ENCODE results near the gene C2orf92. TPM values are rescaled to one million over a fixed set of nuclear protein-coding genes. Genes with fewer than 3 reads are reported as not detected.

Gene C2orf92
- total RNA-seq, 2 experiments from 2014 or later, result 4.5 to 4.8 TPM

GRCh38 chr2:97653473-97653872 is 16.0 kb upstream of the C2orf92 start:
- H3K4me1 Mint-ChIP-seq (ENCODE audit: low read depth), result peaks cover 11% of the 10 kb centered on the region
- H3K9me3 Mint-ChIP-seq, result no peaks in the 10 kb centered on the region
- intact Hi-C loops (cut with micrococcal nuclease), result no loop called here
- H3K36me3 Mint-ChIP-seq, result peaks cover 43% of the 10 kb centered on the region
- H3K27ac Mint-ChIP-seq, result no peak overlapping the region
- DNase-seq, result no peak
- POLR2A ChIA-PET, result interaction anchor here (1.7 kb wide), 1 partner anchor 10 kb away, joined by 4 read pairs; the partner anchor contains the start of gene ACTR1B
- no peak overlapping the region for H3K4me3 Mint-ChIP-seq
- no peaks in the 10 kb centered on the region for H3K27me3 Mint-ChIP-seq
- CTCF ChIA-PET, result interaction anchor here (1.2 to 1.4 kb wide), 2 partner anchors 11 to 63 kb away, joined by 4 to 5 read pairs; partner anchors contain the start of gene ACTR1B

- Mint-ChIP-seq H3K9me3 (no peaks in the 10 kb centered on the region), H3K36me3 (peaks cover 43% of the 10 kb centered on the region), H3K4me1 (ENCODE audit: low read depth) (peaks cover 11% of the 10 kb centered on the region), H3K27me3 (no peaks in the 10 kb centered on the region), H3K27ac (no peak overlapping the region), H3K4me3 (no peak overlapping the region)
- intact Hi-C loops (cut with micrococcal nuclease), result no loop called here
- CTCF ChIA-PET, result interaction anchor here (1.2 to 1.4 kb wide), 2 partner anchors 10 to 63 kb away, joined by 4 to 5 read pairs; partner anchors contain the start of gene ACTR1B
- no peak for DNase-seq
- POLR2A ChIA-PET, result interaction anchor here (1.7 kb wide), 1 partner anchor 10 kb away, joined by 4 read pairs; the partner anchor contains the start of gene ACTR1B
Observed at GRCh38 chr2:97653874-97654273, 15.6 kb upstream of the C2orf92 start.

GRCh38 chr2:97654309-97654708 is 15.2 kb upstream of the C2orf92 start:
- intact Hi-C loops (cut with micrococcal nuclease), result no loop called here
- peak overlapping the region; percentile 26 for H3K27ac Mint-ChIP-seq
- no peak for DNase-seq
- ChIA-PET CTCF (interaction anchor here (1.4 kb wide), 1 partner anchor 10 kb away, joined by 4 read pairs; the partner anchor contains the start of gene ACTR1B), POLR2A (interaction anchor here (1.7 kb wide), 1 partner anchor 9 kb away, joined by 4 read pairs; the partner anchor contains the start of gene ACTR1B)
- no peaks in the 10 kb centered on the region for H3K9me3 Mint-ChIP-seq
- H3K4me3 Mint-ChIP-seq, result no peak overlapping the region
- peaks cover 42% of the 10 kb centered on the region for H3K36me3 Mint-ChIP-seq
- H3K4me1 Mint-ChIP-seq (ENCODE audit: low read depth), result peaks cover 11% of the 10 kb centered on the region
- no peaks in the 10 kb centered on the region for H3K27me3 Mint-ChIP-seq

GRCh38 chr2:97654791-97655190 is 14.7 kb upstream of the C2orf92 start:
- H3K27me3 Mint-ChIP-seq, result no peaks in the 10 kb centered on the region
- no peak for DNase-seq
- H3K36me3 Mint-ChIP-seq, result peaks cover 39% of the 10 kb centered on the region
- peaks cover 11% of the 10 kb centered on the region for H3K4me1 Mint-ChIP-seq (ENCODE audit: low read depth)
- H3K9me3 Mint-ChIP-seq, result no peaks in the 10 kb centered on the region
- no peak overlapping the region for H3K27ac Mint-ChIP-seq
- POLR2A ChIA-PET, result interaction anchor here (1.7 kb wide), 1 partner anchor 9 kb away, joined by 4 read pairs; the partner anchor contains the start of gene ACTR1B
- intact Hi-C loops (cut with micrococcal nuclease), result no loop called here
- CTCF ChIA-PET, result interaction anchor here (1.4 kb wide), 1 partner anchor 9 kb away, joined by 4 read pairs; the partner anchor contains the start of gene ACTR1B
- H3K4me3 Mint-ChIP-seq, result no peak overlapping the region

GRCh38 chr2:97656129-97656755 is 13.3 kb upstream of the C2orf92 start:
- Mint-ChIP-seq H3K9me3 (no peaks in the 10 kb centered on the region), H3K36me3 (peaks cover 41% of the 10 kb centered on the region), H3K27ac (no peak overlapping the region), H3K4me3 (no peak overlapping the region), H3K27me3 (no peaks in the 10 kb centered on the region), H3K4me1 (ENCODE audit: low read depth) (peaks cover 20% of the 10 kb centered on the region)
- intact Hi-C loops (cut with micrococcal nuclease), result no loop called here
- ChIA-PET CTCF (no interaction called here), POLR2A (interaction anchor here (0.7 kb wide), 1 partner anchor 258 kb away, joined by 3 read pairs; no protein-coding TSS in a partner anchor)
- no peak for DNase-seq

- H3K27me3 Mint-ChIP-seq, result no peaks in the 10 kb centered on the region
- ChIA-PET POLR2A (interaction anchor here (0.5 to 1.0 kb wide), 2 partner anchors 10 to 11 kb away, joined by 3 to 4 read pairs; partner anchors contain the start of gene COX5B), CTCF (no interaction called here)
- no peaks in the 10 kb centered on the region for H3K9me3 Mint-ChIP-seq
- H3K4me3 Mint-ChIP-seq, result no peak overlapping the region
- H3K27ac Mint-ChIP-seq, result no peak overlapping the region
- intact Hi-C loops (cut with micrococcal nuclease), result no loop called here
- H3K36me3 Mint-ChIP-seq, result peaks cover 47% of the 10 kb centered on the region
- H3K4me1 Mint-ChIP-seq (ENCODE audit: low read depth), result peaks cover 28% of the 10 kb centered on the region
- no peak for DNase-seq
Observed at GRCh38 chr2:97656905-97657587, 12.5 kb upstream of the C2orf92 start.

GRCh38 chr2:97657986-97658690 is 11.4 kb upstream of the C2orf92 start:
- peaks cover 34% of the 10 kb centered on the region for H3K4me1 Mint-ChIP-seq (ENCODE audit: low read depth)
- H3K36me3 Mint-ChIP-seq, result peaks cover 47% of the 10 kb centered on the region
- H3K4me3 Mint-ChIP-seq, result no peak overlapping the region
- ChIA-PET POLR2A (interaction anchor here (0.5 kb wide), 1 partner anchor 9 kb away, joined by 3 read pairs; no protein-coding TSS in a partner anchor), CTCF (no interaction called here)
- H3K27ac Mint-ChIP-seq, result no peak overlapping the region
- intact Hi-C loops (cut with micrococcal nuclease), result no loop called here
- no peaks in the 10 kb centered on the region for H3K9me3 Mint-ChIP-seq
- no peak for DNase-seq
- no peaks in the 10 kb centered on the region for H3K27me3 Mint-ChIP-seq

GRCh38 chr2:97658691-97659157 is 10.8 kb upstream of the C2orf92 start:
- no peak overlapping the region for H3K4me3 Mint-ChIP-seq
- CTCF ChIA-PET, result interaction anchor here (8.1 kb wide), 1 partner anchor 39 kb away, joined by 114 read pairs; no protein-coding TSS in a partner anchor

GRCh38 chr2:97659256-97660043 is 10.1 kb upstream of the C2orf92 start:
- Mint-ChIP-seq H3K27me3 (no peaks in the 10 kb centered on the region), H3K36me3 (peaks cover 41% of the 10 kb centered on the region), H3K4me3 (no peak overlapping the region), H3K27ac (no peak overlapping the region), H3K9me3 (no peaks in the 10 kb centered on the region), H3K4me1 (ENCODE audit: low read depth) (peaks cover 30% of the 10 kb centered on the region)
- intact Hi-C loops (cut with micrococcal nuclease), result loop anchor here (5.0 kb wide), 2 partner anchors 88 to 798 kb away; no protein-coding TSS in a partner anchor
- DNase-seq, result no peak
- ChIA-PET CTCF (interaction anchor here (1.2 to 8.1 kb wide), 2 partner anchors 12 to 38 kb away, joined by 3 to 114 read pairs; no protein-coding TSS in a partner anchor), POLR2A (interaction anchor here (6.4 kb wide), 1 partner anchor 11 kb away, joined by 191 read pairs; the partner anchor contains the start of gene COX5B)

More at GRCh38 chr2:97658691-97659157, 10.8 kb upstream of the C2orf92 start:
- Mint-ChIP-seq H3K27ac (no peak overlapping the region), H3K9me3 (no peaks in the 10 kb centered on the region), H3K36me3 (peaks cover 47% of the 10 kb centered on the region), H3K4me1 (ENCODE audit: low read depth) (peaks cover 34% of the 10 kb centered on the region), H3K27me3 (no peaks in the 10 kb centered on the region)
- POLR2A ChIA-PET, result interaction anchor here (6.4 kb wide), 1 partner anchor 10 kb away, joined by 191 read pairs; the partner anchor contains the start of gene COX5B
- DNase-seq, result no peak
- intact Hi-C loops (cut with micrococcal nuclease), result no loop called here

- H3K4me1 Mint-ChIP-seq (ENCODE audit: low read depth), result peaks cover 28% of the 10 kb centered on the region
- no peak overlapping the region for H3K4me3 Mint-ChIP-seq
- ChIA-PET CTCF (interaction anchor here (1.1 to 8.1 kb wide), 3 partner anchors 13 to 69 kb away, joined by 3 to 114 read pairs (median 4); no protein-coding TSS in a partner anchor), POLR2A (interaction anchor here (4.8 to 6.4 kb wide), 2 partner anchors 12 to 53 kb away, joined by 34 to 191 read pairs; partner anchors contain the start of genes COX5B and ZAP70)
- DNase-seq, result no peak
- intact Hi-C loops (cut with micrococcal nuclease), result loop anchor here (5.0 kb wide), 2 partner anchors 87 to 797 kb away; no protein-coding TSS in a partner anchor
- no peak overlapping the region for H3K27ac Mint-ChIP-seq
- H3K9me3 Mint-ChIP-seq, result no peaks in the 10 kb centered on the region
- H3K36me3 Mint-ChIP-seq, result peaks cover 35% of the 10 kb centered on the region
- H3K27me3 Mint-ChIP-seq, result no peaks in the 10 kb centered on the region
Observed at GRCh38 chr2:97660044-97660774, 9.3 kb upstream of the C2orf92 start.

Measured in activated CD4-positive, alpha-beta memory T cell treated with anti-CD3 and anti-CD28 coated beads for 36 hours (primary cell).